Measurements from ENCODE around the gene INS.

INS gene

GRCh38 chr11:2142762-2143202, 18.2 kb downstream of the INS start:
- no peak for DNase-seq

- no peak for DNase-seq
Measured at GRCh38 chr11:2142300-2142759, 18.7 kb downstream of the INS start.

- DNase-seq, result no peak
Measured at GRCh38 chr11:2140411-2141400, 20.3 kb downstream of the INS start.

- no peak for DNase-seq
Measured at GRCh38 chr11:2139621-2140337, 21.2 kb downstream of the INS start.

GRCh38 chr11:2139123-2139521, 21.9 kb downstream of the INS start, which contains the start of gene IGF2:
Gene IGF2, minus strand, starts transcription at chr11:2139389. Its CDS starts 3,866 bp downstream, at chr11:2135523.
- DNase-seq, result no peak

GRCh38 chr11:2138431-2139122, 22.4 kb downstream of the INS start:
- DNase-seq, result no peak

- no peak for DNase-seq
Measured at GRCh38 chr11:2138068-2138430, 23.0 kb downstream of the INS start.

- DNase-seq, result no peak
Measured at GRCh38 chr11:2137202-2138067, 23.6 kb downstream of the INS start.

- DNase-seq, result no peak
Measured at GRCh38 chr11:2136952-2137201, 24.1 kb downstream of the INS start.

- no peak for DNase-seq
Measured at GRCh38 chr11:2136209-2136951, 24.6 kb downstream of the INS start.

- no peak for DNase-seq
Measured at GRCh38 chr11:2135648-2136201, 25.3 kb downstream of the INS start.

GRCh38 chr11:2135018-2135569, 25.9 kb downstream of the INS start:
- DNase-seq, result no peak

- DNase-seq, result no peak
Measured at GRCh38 chr11:2134022-2135010, 26.7 kb downstream of the INS start.

- DNase-seq, result no peak
Measured at GRCh38 chr11:2133241-2134021, 27.6 kb downstream of the INS start.

- no peak for DNase-seq
Measured at GRCh38 chr11:2132874-2133240, 28.2 kb downstream of the INS start.

GRCh38 chr11:2132246-2132645, 28.8 kb downstream of the INS start:
- no peak for DNase-seq

GRCh38 chr11:2131371-2132236, 29.4 kb downstream of the INS start:
- DNase-seq, result no peak

GRCh38 chr11:2130881-2131352, 30.1 kb downstream of the INS start:
- no peak for DNase-seq
